GM19193 (cell line): ENCODE measurements around the gene MID1.

ENCODE experiments used
- POLR2A ChIP-seq: IDR thresholded peaks from 4 replicates; pipeline ENCODE4 v1.6.1; 2011; ENCODE audit not compliant: insufficient read depth, insufficient read length; ENCODE audit errors: extremely low read depth

Gene MID1

GRCh38 chrX:10568428-10568827, 52.0 kb downstream of the MID1 start:
- no peak for TF ChIP-seq POLR2A

- no peak for TF ChIP-seq POLR2A
Observed at GRCh38 chrX:10567136-10567535, 53.2 kb downstream of the MID1 start.

- TF ChIP-seq POLR2A = no peak
Observed at GRCh38 chrX:10566716-10567097, 53.7 kb downstream of the MID1 start.

GRCh38 chrX:10564484-10564883, 55.9 kb downstream of the MID1 start:
- no peak for TF ChIP-seq POLR2A

GRCh38 chrX:10557166-10557565, 63.2 kb downstream of the MID1 start:
- no peak for TF ChIP-seq POLR2A

- no peak for TF ChIP-seq POLR2A
Observed at GRCh38 chrX:10556405-10556804, 64.0 kb downstream of the MID1 start.

GRCh38 chrX:10555846-10556245, 64.5 kb downstream of the MID1 start:
- TF ChIP-seq POLR2A = no peak

- TF ChIP-seq POLR2A = no peak
Observed at GRCh38 chrX:10554612-10555270, 65.6 kb downstream of the MID1 start.

GRCh38 chrX:10549280-10549679, 71.1 kb downstream of the MID1 start:
- no peak for TF ChIP-seq POLR2A

GRCh38 chrX:10548688-10549087, 71.7 kb downstream of the MID1 start:
- no peak for TF ChIP-seq POLR2A

- TF ChIP-seq POLR2A = no peak
Observed at GRCh38 chrX:10545882-10546281, 74.5 kb downstream of the MID1 start.

- no peak for TF ChIP-seq POLR2A
Observed at GRCh38 chrX:10542586-10542985, 77.8 kb downstream of the MID1 start.

GRCh38 chrX:10538831-10539230, 81.6 kb downstream of the MID1 start:
- no peak for TF ChIP-seq POLR2A

- TF ChIP-seq POLR2A = no peak
Observed at GRCh38 chrX:10537308-10537707, 83.1 kb downstream of the MID1 start.

- no peak for TF ChIP-seq POLR2A
Observed at GRCh38 chrX:10536744-10537143, 83.6 kb downstream of the MID1 start.

GRCh38 chrX:10534611-10535010, 85.8 kb downstream of the MID1 start:
- no peak for TF ChIP-seq POLR2A
